ENCODE results near the gene BRI3BP. TPM values are rescaled to one million over a fixed set of nuclear protein-coding genes. Genes with fewer than 3 reads are reported as not detected.
"Not testable (repeated sequence)": the region's sequence is repeated elsewhere in the genome, so short reads cannot be mapped to it uniquely, and the experiment has no call there.

BRI3BP gene
- total and polyA plus RNA-seq, 5 experiments from 2014 or later, result 1.5 to 7.8 (median 3.7) TPM

- Mint-ChIP-seq H3K36me3 (peaks cover 4 to 81% (median 21%) of the 10 kb centered on the region in 3 donors), H3K27me3 (no peaks in the 10 kb centered on the region), H3K4me3 (no peak overlapping the region), H3K9me3 (no peaks in the 10 kb centered on the region), H3K27ac (no peak overlapping the region), H3K4me1 (peaks cover 0 to 7% (median 3%) of the 10 kb centered on the region in 4 donors)
- DNase-seq (peak in 1 of 10 donors; percentile 57), ATAC-seq (no peak)
- POLR2A ChIA-PET, result no interaction called here
Measured at GRCh38 chr12:124980098-124980892, 13.2 kb upstream of the BRI3BP start.

DNA sequence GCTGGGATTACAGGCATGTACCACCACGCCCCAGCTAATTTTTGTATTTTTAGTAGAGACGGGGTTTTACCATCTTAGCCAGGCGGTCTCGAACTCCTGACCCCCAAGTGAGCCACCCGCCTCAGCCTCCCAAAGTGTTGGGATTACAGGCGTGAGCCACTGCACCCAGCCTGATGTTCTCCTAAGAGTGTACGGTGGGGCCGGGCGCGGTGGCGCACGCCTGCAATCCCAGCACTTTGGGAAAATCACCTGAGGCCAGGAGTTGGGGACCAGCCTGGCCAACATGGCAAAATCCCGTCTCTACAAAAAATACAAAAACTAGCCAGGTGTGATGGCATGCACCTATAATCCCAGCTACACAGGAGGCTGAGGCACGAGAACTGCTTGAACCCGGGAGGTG is 6.6 kb upstream of the BRI3BP start:
- H3K27ac Mint-ChIP-seq, DNase-seq, ATAC-seq, H3K4me3 Mint-ChIP-seq, H3K9me3 Mint-ChIP-seq, POLR2A ChIA-PET, H3K27me3 Mint-ChIP-seq: not testable (repeated sequence)
- H3K36me3 Mint-ChIP-seq, result peaks cover 0 to 44% (median 15%) of the 10 kb centered on the region in 3 donors
- H3K4me1 Mint-ChIP-seq, result peaks cover 13 to 35% (median 22%) of the 10 kb centered on the region in 4 donors

DNA sequence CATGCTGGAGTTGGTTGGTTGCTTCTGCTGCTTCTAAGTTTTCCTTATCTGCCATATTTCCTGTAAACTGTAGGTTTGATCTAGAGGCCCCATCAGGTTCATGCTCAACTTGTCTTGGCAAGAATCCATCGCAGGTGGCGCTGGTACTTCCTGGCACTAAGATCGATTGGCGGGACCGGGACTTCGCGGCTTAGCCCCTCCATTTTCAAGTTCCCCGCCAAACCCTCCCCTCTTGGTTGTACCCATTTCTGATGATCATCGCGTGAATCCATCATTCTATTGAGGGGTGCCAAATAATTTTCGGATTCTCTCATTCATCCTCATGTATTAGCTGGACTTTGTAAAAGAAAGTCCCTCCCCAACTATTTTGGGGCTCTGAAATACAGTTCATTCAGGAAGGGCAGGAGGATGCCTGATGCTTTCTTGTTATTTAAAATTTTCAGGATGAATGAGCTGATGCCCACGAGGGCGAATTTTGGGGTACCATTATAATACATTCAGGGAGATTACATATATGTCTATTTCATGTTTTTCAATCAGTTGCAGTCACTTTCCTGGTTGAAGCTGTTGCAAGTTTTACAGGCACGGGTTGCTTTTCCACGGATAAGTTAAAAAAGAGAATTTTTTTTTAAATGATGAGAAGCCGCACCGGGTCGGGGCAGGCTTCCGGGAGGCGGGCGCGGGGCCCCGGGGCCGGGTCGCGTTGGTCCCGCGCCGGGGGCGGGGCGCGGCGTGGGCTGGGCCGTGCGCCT is 395 bp upstream of the BRI3BP start:
- peak overlapping the region; percentile 9 to 92 (median 76) for H3K27ac Mint-ChIP-seq
- peaks cover 17 to 51% (median 39%) of the 10 kb centered on the region in 4 donors for H3K4me1 Mint-ChIP-seq
- H3K9me3 Mint-ChIP-seq, result no peaks in the 10 kb centered on the region
- peak overlapping the region; percentile 85 to 93 (median 90) for H3K4me3 Mint-ChIP-seq
- ATAC-seq, result peak; percentile 72 to 73
- POLR2A ChIA-PET, result interaction anchor here (0.6 to 3.1 kb wide), 5 partner anchors 54 to 128 kb away, joined by 3 to 13 read pairs (median 3); partner anchors contain the start of gene UBC
- peaks cover 0 to 1% (median 0%) of the 10 kb centered on the region in 3 donors for H3K36me3 Mint-ChIP-seq
- no peaks in the 10 kb centered on the region for H3K27me3 Mint-ChIP-seq
- DNase-seq, result peak; percentile 59 to 90 (median 82)

DNA sequence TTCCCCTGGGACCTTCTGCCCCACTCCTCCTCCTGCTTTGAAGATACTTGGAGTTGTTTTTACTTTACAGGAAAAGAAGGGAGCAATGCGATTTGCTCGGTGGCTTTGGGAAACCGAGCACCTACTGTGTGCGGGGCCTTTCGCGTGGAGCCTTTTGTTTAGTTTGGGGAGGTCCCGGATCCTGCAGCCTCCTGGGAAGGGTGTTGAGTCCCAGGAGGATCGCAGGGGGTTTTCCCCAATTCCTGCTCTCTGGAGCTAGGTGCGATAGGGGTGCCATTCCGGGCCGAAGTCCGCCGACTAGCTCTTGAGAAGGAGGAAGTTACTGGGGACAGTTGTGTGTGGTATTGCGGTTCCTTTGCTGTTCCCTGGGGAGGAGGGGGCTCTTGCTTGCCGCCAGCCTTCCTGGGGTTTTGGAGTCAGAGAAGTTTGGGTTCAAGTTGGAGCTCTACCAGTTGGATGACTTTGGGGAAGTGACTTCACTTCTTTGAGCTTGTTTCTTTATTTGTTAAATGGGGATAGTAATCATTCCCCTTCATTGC is 1.1 kb downstream of the BRI3BP start:
- Mint-ChIP-seq H3K4me3 (peak overlapping the region; percentile 84 to 94 (median 91)), H3K27ac (peak overlapping the region in 9 of 10 donors; percentile 35 to 87 (median 73)), H3K4me1 (peaks cover 12 to 45% (median 26%) of the 10 kb centered on the region in 4 donors), H3K9me3 (no peaks in the 10 kb centered on the region), H3K27me3 (no peaks in the 10 kb centered on the region), H3K36me3 (no peaks in the 10 kb centered on the region)
- no peak for ATAC-seq
- POLR2A ChIA-PET, result interaction anchor here (1.1 to 3.1 kb wide), 3 partner anchors 19 to 80 kb away, joined by 3 to 13 read pairs (median 3); partner anchors contain the start of gene UBC
- DNase-seq, result peak in 1 of 10 donors; percentile 13

DNA sequence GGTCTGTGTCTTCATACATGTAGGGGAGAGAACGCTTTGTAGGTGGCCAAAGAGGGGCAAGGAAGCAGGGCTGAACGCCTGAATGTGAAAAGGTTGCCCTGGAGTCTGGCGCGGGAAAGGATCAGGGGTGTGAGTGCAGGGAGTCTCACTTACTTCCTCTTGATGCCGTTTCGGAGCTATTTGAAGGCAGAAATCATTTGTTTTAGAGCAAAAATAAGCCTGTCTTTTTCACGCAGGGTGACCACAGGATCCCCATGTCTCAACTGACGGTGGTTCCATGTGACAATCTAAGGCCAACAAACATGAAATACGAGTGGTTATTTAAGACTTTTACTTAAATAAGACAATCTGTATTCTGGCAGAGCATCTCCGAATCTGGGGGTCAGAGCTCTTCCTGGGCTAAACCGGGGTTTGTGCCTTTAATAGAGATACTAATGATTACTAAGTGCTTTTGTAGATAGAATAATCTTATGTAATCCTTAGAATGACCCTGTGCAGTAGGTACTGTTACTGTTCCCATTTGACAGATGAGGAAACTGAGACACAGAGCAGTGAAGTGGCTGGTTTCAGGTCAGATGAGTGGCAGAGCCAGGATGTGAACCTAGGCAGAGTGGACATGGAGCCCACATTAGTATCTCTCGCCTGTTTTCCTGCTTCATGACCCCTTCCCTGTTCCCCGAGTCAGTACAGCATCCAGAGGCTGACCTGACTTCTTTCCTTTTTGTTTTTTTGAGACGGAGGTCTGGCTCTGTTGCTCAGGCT is 1.9 kb downstream of the BRI3BP start:
- POLR2A ChIA-PET, result interaction anchor here (1.0 to 3.1 kb wide), 4 partner anchors 18 to 81 kb away, joined by 3 to 13 read pairs (median 3); partner anchors contain the start of gene UBC
- Mint-ChIP-seq H3K27ac (peak overlapping the region in 5 of 10 donors; percentile 35 to 87 (median 73)), H3K4me1 (peaks cover 12 to 48% (median 25%) of the 10 kb centered on the region in 4 donors), H3K9me3 (no peaks in the 10 kb centered on the region), H3K4me3 (peak overlapping the region; percentile 84 to 94 (median 91)), H3K27me3 (no peaks in the 10 kb centered on the region), H3K36me3 (no peaks in the 10 kb centered on the region)
- DNase-seq (no peak), ATAC-seq (no peak)

DNA sequence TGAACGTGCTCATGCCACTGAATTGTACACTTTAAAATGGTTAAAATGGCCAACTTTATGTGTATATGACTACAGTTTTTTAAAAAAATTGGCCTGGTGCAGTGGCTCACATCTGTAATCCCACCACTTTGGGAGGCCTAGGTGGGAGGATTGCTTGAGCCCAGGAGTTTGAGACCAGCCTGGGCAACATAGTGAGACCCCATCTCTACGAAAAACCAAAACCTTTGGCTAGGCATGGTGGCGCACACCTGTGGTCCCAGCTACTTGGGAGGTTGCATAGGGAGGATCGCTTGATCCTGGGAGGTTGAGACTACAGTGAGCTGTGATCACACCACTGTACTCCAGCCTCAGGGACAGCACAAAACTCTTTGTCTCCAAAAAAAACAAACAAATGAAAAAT is 5.3 kb downstream of the BRI3BP start:
- POLR2A ChIA-PET, result no interaction called here
- DNase-seq, result no peak
- Mint-ChIP-seq H3K9me3 (no peaks in the 10 kb centered on the region), H3K36me3 (no peaks in the 10 kb centered on the region), H3K4me1 (peaks cover 13 to 43% (median 23%) of the 10 kb centered on the region in 4 donors), H3K4me3 (no peak overlapping the region), H3K27ac (peak overlapping the region in 1 of 10 donors; percentile 46), H3K27me3 (no peaks in the 10 kb centered on the region)
- no peak for ATAC-seq

- Mint-ChIP-seq H3K4me3 (no peak overlapping the region), H3K9me3 (no peaks in the 10 kb centered on the region), H3K27me3 (no peaks in the 10 kb centered on the region), H3K4me1 (peaks cover 0 to 23% (median 11%) of the 10 kb centered on the region in 4 donors), H3K36me3 (no peaks in the 10 kb centered on the region), H3K27ac (no peak overlapping the region)
- ATAC-seq, result no peak
- POLR2A ChIA-PET, result interaction anchor here (0.6 kb wide), 1 partner anchor 12 kb away, joined by 4 read pairs; no protein-coding TSS in a partner anchor
- no peak for DNase-seq
Measured at GRCh38 chr12:125001636-125002035, 8.2 kb downstream of the BRI3BP start.

DNA sequence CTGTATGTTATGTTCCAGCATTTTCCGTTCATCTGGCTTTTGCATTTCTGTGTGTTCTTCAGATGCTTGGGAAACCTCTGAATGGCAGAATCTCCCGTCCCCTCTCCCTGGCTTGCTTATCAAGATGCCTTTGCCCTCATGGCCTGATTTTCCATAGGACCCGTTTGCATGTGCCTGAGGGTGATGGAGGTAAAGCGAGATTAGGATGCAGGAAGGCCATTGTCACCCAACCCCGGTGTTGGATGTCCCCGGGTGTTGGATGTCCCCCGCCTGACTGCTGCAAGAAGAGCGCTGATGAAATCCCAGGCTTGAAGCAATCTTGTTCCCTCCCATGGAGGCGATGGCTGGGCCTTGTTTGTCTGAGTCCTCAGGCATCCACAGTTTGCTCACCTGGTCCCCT is 9.6 kb downstream of the BRI3BP start:
- Mint-ChIP-seq H3K9me3 (no peaks in the 10 kb centered on the region), H3K27me3 (no peaks in the 10 kb centered on the region), H3K4me1 (peaks cover 0 to 16% (median 14%) of the 10 kb centered on the region in 4 donors), H3K27ac (no peak overlapping the region), H3K36me3 (peaks cover 0 to 5% (median 2%) of the 10 kb centered on the region in 3 donors), H3K4me3 (no peak overlapping the region)
- DNase-seq (no peak), ATAC-seq (no peak)
- POLR2A ChIA-PET, result no interaction called here

DNA sequence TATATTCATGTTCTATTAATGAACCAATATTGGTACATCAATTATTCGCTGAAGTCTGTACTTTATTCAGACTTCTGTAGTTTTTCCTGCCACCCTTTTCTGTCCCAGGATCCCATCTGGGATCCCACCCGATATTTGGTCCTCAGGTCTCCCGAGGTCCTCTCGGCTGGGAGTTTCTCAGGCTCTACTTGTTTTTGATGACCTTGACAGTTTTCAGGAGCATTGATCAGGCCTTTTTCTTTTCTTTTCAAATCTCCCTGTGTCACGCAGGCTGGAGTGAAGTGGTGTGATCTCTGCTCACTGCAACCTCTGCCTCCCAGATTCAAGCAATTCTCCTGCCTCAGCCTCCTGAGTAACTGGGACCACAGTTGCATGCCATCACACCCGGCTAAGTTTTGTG is 11.2 kb downstream of the BRI3BP start:
- Mint-ChIP-seq H3K27ac (no peak overlapping the region), H3K4me3 (no peak overlapping the region), H3K36me3 (peaks cover 0 to 8% (median 2%) of the 10 kb centered on the region in 3 donors), H3K9me3 (no peaks in the 10 kb centered on the region), H3K27me3 (no peaks in the 10 kb centered on the region), H3K4me1 (peaks cover 0 to 16% (median 10%) of the 10 kb centered on the region in 4 donors)
- POLR2A ChIA-PET, result no interaction called here
- no peak for ATAC-seq
- DNase-seq, result no peak

DNA sequence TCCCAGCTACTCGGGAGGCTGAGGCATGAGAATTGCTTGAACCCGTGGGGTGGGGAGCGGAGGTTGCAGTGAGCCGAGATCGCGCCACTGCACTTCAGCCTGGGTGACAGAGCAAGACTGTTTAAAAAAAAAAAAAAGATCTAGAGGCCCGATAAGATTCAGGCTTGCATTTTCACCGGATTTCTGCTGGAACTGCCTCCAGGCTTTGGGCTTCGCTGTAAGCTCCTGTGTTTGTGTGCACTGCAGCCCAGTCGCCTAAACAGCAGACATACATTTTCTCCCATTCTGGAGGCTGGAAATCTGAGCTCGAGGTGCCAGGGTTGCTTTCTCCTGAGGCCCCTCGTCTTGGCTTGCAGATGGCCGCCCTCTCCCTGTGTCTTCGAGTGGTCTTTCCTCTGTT is 12.2 kb downstream of the BRI3BP start:
- Mint-ChIP-seq H3K27ac (no peak overlapping the region), H3K36me3 (peaks cover 0 to 8% (median 2%) of the 10 kb centered on the region in 3 donors), H3K9me3 (no peaks in the 10 kb centered on the region), H3K27me3 (no peaks in the 10 kb centered on the region), H3K4me1 (peaks cover 0 to 14% (median 8%) of the 10 kb centered on the region in 4 donors), H3K4me3 (no peak overlapping the region)
- ATAC-seq (no peak), DNase-seq (no peak)
- POLR2A ChIA-PET, result no interaction called here

DNA sequence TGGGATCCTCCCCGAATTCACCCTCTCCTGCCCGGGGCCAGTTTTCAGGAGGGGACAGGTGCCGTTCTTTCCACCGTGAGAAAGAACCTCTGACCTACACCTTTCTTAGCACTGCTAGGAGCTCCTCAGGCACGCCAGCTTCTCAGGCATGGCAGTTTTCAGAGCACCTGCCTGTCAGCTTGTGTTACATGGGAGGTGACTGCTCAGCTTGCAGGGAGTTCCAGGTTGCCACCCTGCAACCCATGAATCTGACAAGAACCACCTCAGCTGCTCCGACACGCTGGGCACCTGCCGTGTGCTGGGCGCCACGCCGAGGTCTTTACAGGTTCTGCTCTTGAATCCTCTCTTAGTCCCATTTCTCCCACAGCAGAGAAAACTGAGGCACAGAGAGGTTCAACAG is 12.9 kb downstream of the BRI3BP start:
- POLR2A ChIA-PET, result no interaction called here

More for the DNA sequence above, 12.9 kb downstream of the BRI3BP start:
- ATAC-seq (no peak), DNase-seq (no peak)
- Mint-ChIP-seq H3K27ac (peak overlapping the region in 1 of 10 donors; percentile 29), H3K4me1 (peaks cover 0 to 13% (median 7%) of the 10 kb centered on the region in 4 donors), H3K4me3 (no peak overlapping the region), H3K27me3 (no peaks in the 10 kb centered on the region), H3K9me3 (no peaks in the 10 kb centered on the region), H3K36me3 (peaks cover 0 to 8% (median 2%) of the 10 kb centered on the region in 3 donors)
